Measurements from ENCODE around the gene PLEKHD1.

GRCh38 chr14:69558774-69559173 lies 74.2 kb downstream of the PLEKHD1 start:
- TF ChIP-seq CTCF (conservative IDR thresholded peaks at IDR 0.05 in 1 of 2, IDR thresholded peaks at IDR 0.05 in 1 of 2; ENCODE audit: low read depth in 1 of 2, low read length in 2 of 2) = no peak
- TF ChIP-seq EZH2 (IDR thresholded peaks at IDR 0.05; ENCODE audit: low read length, missing control alignments) = no peak

Data from fibroblast of lung (primary cell).